Ecto neural progenitor cell (in vitro differentiated cells): ENCODE data around the gene CIDEC.
"Not testable (repeated sequence)": the region's sequence is repeated elsewhere in the genome, so short reads cannot be mapped to it uniquely, and the experiment has no call there.

Source experiments
- DNase-seq: peaks from one replicate; pipeline ENCODE4 v3.0.0-alpha.2; 2018; ENCODE audit warnings: low spot score

CIDEC gene

GRCh38 chr3:9876255-9876654 lies 3.8 kb downstream of the CIDEC start:
- not testable (repeated sequence) for DNase-seq

GRCh38 chr3:9875448-9875847 lies 4.6 kb downstream of the CIDEC start:
- no peak for DNase-seq

GRCh38 chr3:9872067-9872466 lies 8.0 kb downstream of the CIDEC start:
- DNase-seq: not testable (repeated sequence)

GRCh38 chr3:9870978-9871377 lies 9.1 kb downstream of the CIDEC start:
- no peak for DNase-seq

GRCh38 chr3:9869955-9870354 lies 10.1 kb downstream of the CIDEC start:
- DNase-seq: no peak

GRCh38 chr3:9867106-9867505 lies 12.9 kb downstream of the CIDEC start:
- no peak for DNase-seq

GRCh38 chr3:9866639-9867038 lies 13.4 kb downstream of the CIDEC start:
- no peak for DNase-seq

- not testable (repeated sequence) for DNase-seq
Measured at GRCh38 chr3:9865125-9865637, 14.9 kb downstream of the CIDEC start.

- DNase-seq: no peak
Measured at GRCh38 chr3:9864200-9864927, 15.7 kb downstream of the CIDEC start.

- no peak for DNase-seq
Measured at GRCh38 chr3:9863058-9863772, 16.8 kb downstream of the CIDEC start.

- peak; percentile 82 for DNase-seq
Measured at GRCh38 chr3:9862391-9863057, 17.5 kb downstream of the CIDEC start.

- DNase-seq: no peak
Measured at GRCh38 chr3:9861626-9862130, 18.4 kb downstream of the CIDEC start.

- DNase-seq: no peak
Measured at GRCh38 chr3:9861201-9861600, 18.9 kb downstream of the CIDEC start.

- no peak for DNase-seq
Measured at GRCh38 chr3:9859530-9860025, 20.5 kb downstream of the CIDEC start.

- no peak for DNase-seq
Measured at GRCh38 chr3:9855594-9855993, 24.5 kb downstream of the CIDEC start.

- not testable (repeated sequence) for DNase-seq
Measured at GRCh38 chr3:9854291-9854940, 25.6 kb downstream of the CIDEC start.

GRCh38 chr3:9852528-9852927 lies 27.5 kb downstream of the CIDEC start:
- no peak for DNase-seq

- not testable (repeated sequence) for DNase-seq
Measured at GRCh38 chr3:9851926-9852325, 28.1 kb downstream of the CIDEC start.

GRCh38 chr3:9851383-9851782 lies 28.7 kb downstream of the CIDEC start:
- not testable (repeated sequence) for DNase-seq

- DNase-seq: not testable (repeated sequence)
Measured at GRCh38 chr3:9848860-9849259, 31.2 kb downstream of the CIDEC start.

- DNase-seq: not testable (repeated sequence)
Measured at GRCh38 chr3:9847870-9848269, 32.2 kb downstream of the CIDEC start.
